OCI-LY7 (cell line): ENCODE data around the gene PHF23. TPM values are rescaled to one million over a fixed set of nuclear protein-coding genes. Genes with fewer than 3 reads are reported as not detected.

Experiments
- BruUV-seq: library from RNA; stranded (reverse); fragments of 400-500 nt; replicated peaks from 2 replicates; lab custom pipeline; 2021; lab: Mats Ljungman, UMichigan
- CTCF ChIA-PET: fragments of 300-600 bp; sonication (Branson Sonifier 250); formaldehyde crosslinking; loops from one replicate; lab custom pipeline; 2022; ENCODE audit warnings: antibody characterized with exemption; ENCODE audit not compliant: unreplicated experiment; lab: Charles Lee
- POLR2A ChIA-PET: fragments of 300-600 bp; sonication (Branson Sonifier 250); formaldehyde crosslinking; loops from one replicate; lab custom pipeline; 2022; ENCODE audit warnings: antibody characterized with exemption; lab: Charles Lee
- DNase-seq: peaks from one replicate; pipeline ENCODE4 v3.0.0-alpha.2; 2015; ENCODE audit warnings: low spot score
- H2AFZ ChIP-seq: fragments of 200-600 bp; sonication (generic), shearing (Covaris generic); 2 replicates; pipeline ENCODE4 v1.6.1; 2014; ENCODE audit warnings: mild to moderate bottlenecking, antibody characterized with exemption, low read length, moderate library complexity
- H3K27ac ChIP-seq: fragments of 200-600 bp; sonication (generic); 2 replicates; pipeline ENCODE4 v1.5.1; 2014; ENCODE audit warnings: mixed run types, low read depth, mild to moderate bottlenecking, moderate library complexity, low read length, inconsistent platforms; ENCODE audit not compliant: poor library complexity, severe bottlenecking
- H3K36me3 ChIP-seq: fragments of 200-600 bp; sonication (generic); 2 replicates; pipeline ENCODE4 v1.6.1; 2014; ENCODE audit warnings: mild to moderate bottlenecking, antibody characterized with exemption, low read length, moderate library complexity, mixed read lengths; ENCODE audit not compliant: insufficient read depth
- H3K4me1 ChIP-seq: fragments of 200-600 bp; sonication (generic); 2 replicates; pipeline ENCODE4 v1.5.1; 2014; ENCODE audit warnings: mild to moderate bottlenecking, low read length; ENCODE audit not compliant: insufficient read depth, poor library complexity, severe bottlenecking
- H3K4me2 ChIP-seq: fragments of 200-600 bp; sonication (generic); 2 replicates; pipeline ENCODE4 v1.6.1; 2014; ENCODE audit warnings: mild to moderate bottlenecking, low read length
- H3K4me3 ChIP-seq: fragments of 200-600 bp; sonication (generic); 2 replicates; pipeline ENCODE4 v1.5.1; 2014; ENCODE audit warnings: mild to moderate bottlenecking, low read depth, low read length; ENCODE audit not compliant: poor library complexity, severe bottlenecking
- H3K79me2 ChIP-seq: fragments of 200-600 bp; sonication (generic); 2 replicates; pipeline ENCODE4 v1.6.1; 2016; ENCODE audit warnings: low read depth, mild to moderate bottlenecking, low read length, moderate library complexity, mixed read lengths; ENCODE audit not compliant: insufficient read depth
- H3K9me2 ChIP-seq: fragments of 200-600 bp; sonication (generic); 2 replicates; pipeline ENCODE4 v1.6.1; 2016; ENCODE audit warnings: mild to moderate bottlenecking, low read length, mixed read lengths; ENCODE audit not compliant: insufficient read depth
- H3K9me3 ChIP-seq: fragments of 200-600 bp; sonication (generic); 2 replicates; pipeline ENCODE4 v1.6.1; 2014; ENCODE audit warnings: mild to moderate bottlenecking, mixed run types, low read length, mixed read lengths
- H4K20me1 ChIP-seq: fragments of 200-600 bp; sonication (generic); 2 replicates; pipeline ENCODE4 v1.6.1; 2014; ENCODE audit warnings: mild to moderate bottlenecking, antibody characterized with exemption, low read length, moderate library complexity, mixed read lengths; ENCODE audit not compliant: insufficient read depth
- EZH2phosphoT487 ChIP-seq: fragments of 200-600 bp; sonication (generic); IDR thresholded peaks from 2 replicates; pipeline ENCODE4 v1.6.1; 2018; ENCODE audit warnings: low read depth, borderline replicate concordance, mild to moderate bottlenecking, mixed run types, antibody characterized with exemption, low read length, moderate library complexity, mixed read lengths
- intact Hi-C: fragments of 100-400 bp; cut with micrococcal nuclease; formaldehyde crosslinking; loops from one replicate; pipeline ENCODE4 v1.10.0; 2022; ENCODE audit not compliant: unreplicated experiment
- total RNA-seq, 2 experiments: library from RNA; depleted of rRNA in 1 of 2; stranded (reverse); fragments of >200 nt in 1 of 2; shearing (Covaris generic) in 1 of 2; gene quantifications; 2 replicates each; pipeline ENCODE4 v1.2.3, GENCODE V29; 2014 to 2022
- TF ChIP-seq, protein P1 (sequence below): fragments of 200-600 bp; sonication (generic); conservative IDR thresholded peaks from 2 replicates; pipeline ENCODE4 v1.5.1; 2014; ENCODE audit warnings: mild to moderate bottlenecking, antibody characterized with exemption, low read length, moderate library complexity, mixed read lengths

The PHF23 gene
- total RNA-seq, 2 experiments from 2014 or later: 43.3 to 47.7 TPM

DNA sequence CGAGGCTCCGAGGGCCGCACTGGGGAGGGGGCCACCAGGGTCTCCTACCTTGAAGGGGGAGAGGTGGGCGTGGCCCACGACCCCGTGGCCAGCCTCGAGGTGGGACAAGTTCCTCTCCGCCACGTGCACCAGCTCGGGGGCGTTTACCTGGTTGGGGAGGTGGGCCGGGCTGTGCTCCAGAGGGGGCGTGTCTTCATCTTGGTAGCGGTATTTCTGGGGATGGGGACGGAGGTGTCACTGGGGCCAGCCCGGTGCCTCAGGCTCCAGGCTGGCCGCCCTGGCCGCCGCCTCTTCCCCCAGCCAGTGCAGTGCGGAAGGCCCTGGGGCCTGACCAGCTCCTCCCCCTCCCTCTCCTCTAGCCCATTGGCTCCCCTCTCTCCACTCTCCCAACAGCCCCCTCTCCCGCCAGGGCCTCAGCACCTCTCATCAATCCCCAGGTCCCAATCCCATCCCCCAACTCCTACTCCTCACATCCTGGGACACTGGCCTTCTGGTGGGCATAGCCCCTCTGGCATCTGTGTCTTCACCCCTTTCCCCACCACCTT lies 31.2 kb downstream of the PHF23 start:
- no TSS peak for BruUV-seq
- Histone ChIP-seq H2AFZ (no peak overlapping the region), H3K79me2 (peaks cover 10% of the 10 kb centered on the region; the same call in 1 of the 2 replicates), H3K4me2 (no peak overlapping the region), H3K9me2 (no peaks in the 10 kb centered on the region), H3K4me3 (no peak overlapping the region), H3K36me3 (peaks cover 6% of the 10 kb centered on the region; the same call in 1 of the 2 replicates), H3K4me1 (peaks cover 23% of the 10 kb centered on the region), H3K27ac (no peak overlapping the region), H4K20me1 (no peaks in the 10 kb centered on the region), H3K9me3 (no peaks in the 10 kb centered on the region)
- DNase-seq: no peak
- intact Hi-C loops: no loop called here
- POLR2A ChIA-PET: no interaction called here
- TF ChIP-seq, protein P1, sequence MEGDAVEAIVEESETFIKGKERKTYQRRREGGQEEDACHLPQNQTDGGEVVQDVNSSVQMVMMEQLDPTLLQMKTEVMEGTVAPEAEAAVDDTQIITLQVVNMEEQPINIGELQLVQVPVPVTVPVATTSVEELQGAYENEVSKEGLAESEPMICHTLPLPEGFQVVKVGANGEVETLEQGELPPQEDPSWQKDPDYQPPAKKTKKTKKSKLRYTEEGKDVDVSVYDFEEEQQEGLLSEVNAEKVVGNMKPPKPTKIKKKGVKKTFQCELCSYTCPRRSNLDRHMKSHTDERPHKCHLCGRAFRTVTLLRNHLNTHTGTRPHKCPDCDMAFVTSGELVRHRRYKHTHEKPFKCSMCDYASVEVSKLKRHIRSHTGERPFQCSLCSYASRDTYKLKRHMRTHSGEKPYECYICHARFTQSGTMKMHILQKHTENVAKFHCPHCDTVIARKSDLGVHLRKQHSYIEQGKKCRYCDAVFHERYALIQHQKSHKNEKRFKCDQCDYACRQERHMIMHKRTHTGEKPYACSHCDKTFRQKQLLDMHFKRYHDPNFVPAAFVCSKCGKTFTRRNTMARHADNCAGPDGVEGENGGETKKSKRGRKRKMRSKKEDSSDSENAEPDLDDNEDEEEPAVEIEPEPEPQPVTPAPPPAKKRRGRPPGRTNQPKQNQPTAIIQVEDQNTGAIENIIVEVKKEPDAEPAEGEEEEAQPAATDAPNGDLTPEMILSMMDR: no peak
- no peak for TF ChIP-seq EZH2phosphoT487
- CTCF ChIA-PET: no interaction called here

- H3K79me2 ChIP-seq: peaks cover 6% of the 10 kb centered on the region; the same call in 1 of the 2 replicates
- H4K20me1 ChIP-seq: no peaks in the 10 kb centered on the region
- ChIA-PET CTCF (no interaction called here), POLR2A (no interaction called here)
- peaks cover 14% of the 10 kb centered on the region; the same call in 1 of the 2 replicates for H3K36me3 ChIP-seq
- H3K9me2 ChIP-seq: no peaks in the 10 kb centered on the region
- intact Hi-C loops: no loop called here
- TF ChIP-seq, protein P1: no peak
- TF ChIP-seq EZH2phosphoT487: no peak
- peaks cover 23% of the 10 kb centered on the region for H3K4me1 ChIP-seq
- no peaks in the 10 kb centered on the region for H3K9me3 ChIP-seq
- no TSS peak for BruUV-seq
- H2AFZ ChIP-seq: no peak overlapping the region
- H3K4me3 ChIP-seq: no peak overlapping the region
- H3K27ac ChIP-seq: no peak overlapping the region
- DNase-seq: no peak
- H3K4me2 ChIP-seq: no peak overlapping the region
Measured at GRCh38 chr17:7207120-7208001, 31.9 kb downstream of the PHF23 start.
